Renal cortex interstitium (tissue), 11 donors: ENCODE data around the gene MPRIP. TPM values are rescaled to one million over a fixed set of nuclear protein-coding genes. Genes with fewer than 3 reads are reported as not detected.
"Not testable (repeated sequence)": the region's sequence is repeated elsewhere in the genome, so short reads cannot be mapped to it uniquely, and the experiment has no call there.

Experiments used
- DNase-seq, 11 donors: peaks; one replicate each; pipeline ENCODE4 v3.0.0-alpha.2; 2013; ENCODE audit warnings: low read depth in 9 of 11, low spot score in 4 of 11; ENCODE audit errors: extremely low read depth in 1 of 11
- polyA plus RNA-seq, 3 donors: library from polyadenylated mRNA; unstranded; fragments of 120-200 nt; gene quantifications; one replicate each; pipeline ENCODE4 v1.2.1, GENCODE V29; 2013; ENCODE audit not compliant: insufficient read length in 3 of 3

MPRIP gene
- polyA plus RNA-seq, 3 donors, result 150 to 177 (median 174) TPM

DNA sequence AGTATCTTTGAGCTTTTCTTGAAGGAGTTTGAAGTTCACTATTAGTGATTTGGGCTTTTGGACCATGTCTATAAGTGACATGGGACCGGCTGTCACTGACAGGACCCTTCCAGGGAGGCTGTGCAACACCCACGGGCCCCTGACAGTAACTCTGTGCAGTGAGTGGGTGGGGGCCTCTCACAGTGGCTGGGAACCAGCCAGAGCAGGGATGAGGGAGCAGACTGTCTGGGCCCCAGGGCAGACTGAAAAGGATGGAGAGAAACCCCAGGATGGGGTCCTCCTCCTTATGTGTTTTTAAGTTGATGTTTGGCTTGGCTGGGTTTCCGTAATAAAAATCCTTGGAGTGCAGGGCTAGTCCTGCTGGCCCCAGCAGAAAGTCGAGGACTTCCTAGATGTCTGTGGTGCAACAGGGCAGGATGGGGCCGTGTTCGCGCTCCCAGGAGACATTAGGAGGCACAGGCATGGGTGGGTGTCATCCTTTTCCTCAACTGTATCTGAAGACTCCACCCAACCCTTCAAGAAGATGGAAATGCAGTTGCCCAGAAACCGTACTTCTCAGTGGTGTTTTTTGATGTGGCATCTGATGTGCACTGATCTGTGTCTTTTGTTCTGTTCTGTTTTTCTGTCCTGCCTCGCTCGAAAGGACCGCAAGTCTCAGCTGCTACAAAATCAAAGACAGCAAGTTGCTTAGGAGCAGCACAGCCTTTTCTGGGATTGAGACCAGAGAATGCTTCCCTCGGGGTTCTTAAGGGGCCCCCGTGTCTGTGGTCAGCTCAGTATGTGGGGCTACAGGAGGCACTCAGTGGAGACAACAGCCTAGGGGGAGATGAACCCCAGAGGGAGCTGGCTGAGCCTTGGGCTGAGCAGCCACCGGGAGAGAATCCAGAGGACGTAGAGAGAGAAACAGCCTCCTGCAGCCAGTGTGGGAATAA lies 139.7 kb downstream of the MPRIP start:
- DNase-seq, result no peak

DNA sequence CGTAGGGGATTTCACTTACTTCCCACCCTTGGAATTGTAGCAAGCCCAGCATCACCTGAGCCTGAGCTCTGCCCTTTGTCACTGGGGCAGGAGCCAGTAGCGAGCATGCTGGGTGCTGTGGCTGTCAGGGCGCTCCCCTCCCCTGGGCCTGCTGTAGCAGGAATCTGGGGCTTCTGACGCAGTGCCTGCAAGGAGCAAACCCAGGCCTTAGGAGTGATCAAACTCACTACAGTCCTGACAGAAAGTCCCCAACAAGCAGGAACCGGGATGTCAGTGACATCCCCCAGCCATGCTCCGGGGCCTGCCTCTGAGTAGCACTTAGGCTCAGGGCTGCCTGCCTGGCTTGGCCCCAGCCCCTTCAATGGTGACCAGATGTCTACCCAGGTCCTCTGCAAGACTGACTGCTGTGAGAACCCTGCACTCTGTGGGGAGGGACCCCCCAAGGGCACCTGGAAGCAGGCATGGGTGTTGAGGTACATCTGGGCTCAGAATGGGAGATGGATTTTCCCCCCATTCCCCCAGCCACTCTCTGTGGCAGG lies 140.4 kb downstream of the MPRIP start:
- no peak for DNase-seq

DNA sequence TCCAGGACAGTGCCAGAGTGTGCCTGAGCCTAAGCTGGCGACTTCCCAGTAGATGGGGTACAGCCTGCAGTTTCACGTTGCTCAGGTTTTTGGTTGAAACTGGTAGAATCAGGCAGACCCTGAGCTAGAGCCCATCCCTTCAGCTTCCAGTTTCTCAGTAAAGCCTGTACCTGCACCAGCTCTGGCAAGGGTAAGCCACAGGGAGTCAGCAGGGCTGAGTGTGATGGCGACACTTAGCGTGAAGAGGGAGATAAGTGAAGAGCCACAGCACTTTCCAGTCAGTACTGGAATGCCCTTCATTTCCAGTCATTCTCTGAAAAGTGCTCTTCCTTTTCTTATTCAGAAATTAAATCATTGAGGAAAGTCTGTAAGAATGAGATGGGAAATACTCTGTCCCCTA lies 141.5 kb downstream of the MPRIP start:
- no peak for DNase-seq

DNA sequence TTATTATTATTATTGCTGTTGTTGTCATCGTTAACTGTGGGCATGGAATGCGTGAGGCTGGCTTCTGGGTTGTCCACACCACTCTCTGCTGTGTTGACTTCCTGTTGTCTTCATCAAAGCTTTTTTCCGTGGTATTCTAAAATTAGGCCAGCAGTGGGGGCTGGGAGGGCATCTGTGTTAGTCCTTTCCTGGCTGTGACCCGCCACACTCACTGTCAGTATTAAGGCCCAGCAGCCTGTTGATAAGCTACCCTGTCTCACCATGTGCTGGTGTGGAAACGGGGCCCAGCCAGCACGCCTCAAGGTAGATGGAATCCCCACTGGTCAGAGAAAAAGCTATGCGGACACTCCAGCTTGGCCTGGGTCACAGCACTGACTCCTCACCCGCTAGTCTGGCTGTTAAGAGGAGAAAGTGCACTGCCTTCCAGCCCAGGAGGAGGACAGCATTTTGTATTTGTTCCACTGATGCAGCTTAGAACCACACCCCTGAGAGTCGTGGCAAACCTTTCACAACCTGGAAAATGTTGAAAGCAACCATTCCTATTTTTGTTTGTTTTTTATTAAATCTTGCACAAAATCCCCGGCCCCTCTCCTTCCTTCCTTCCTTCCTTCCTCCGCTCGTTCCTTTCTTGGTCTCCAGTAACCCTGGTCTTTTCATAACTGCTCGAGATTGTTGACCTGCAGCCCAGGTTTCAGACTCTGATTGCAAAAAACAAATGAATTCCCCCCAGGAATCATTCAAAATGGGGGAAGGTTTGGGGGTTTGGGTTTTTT lies 142.9 kb downstream of the MPRIP start:
- not testable (repeated sequence) for DNase-seq

DNA sequence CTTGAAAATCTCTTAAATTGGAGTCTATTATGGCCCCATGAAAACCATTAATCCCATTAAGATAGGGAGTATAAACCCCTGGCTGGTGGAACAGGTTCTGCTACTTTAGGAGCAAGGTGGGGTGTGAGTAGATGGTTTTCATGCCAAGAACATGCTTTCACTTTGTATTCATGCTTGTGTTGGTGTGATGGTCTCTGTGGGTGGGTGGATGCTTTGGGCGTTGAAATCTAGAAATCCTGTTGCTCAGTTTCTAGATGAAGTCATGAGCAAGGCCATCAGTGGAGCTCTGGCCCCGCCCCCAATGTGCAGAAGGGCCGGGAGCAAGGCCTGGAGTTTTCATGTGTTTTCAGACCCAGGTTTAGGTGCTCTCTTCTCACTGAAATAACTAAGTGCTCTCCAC lies 143.8 kb downstream of the MPRIP start:
- DNase-seq, result peak in 1 of 11 donors; percentile 32

DNA sequence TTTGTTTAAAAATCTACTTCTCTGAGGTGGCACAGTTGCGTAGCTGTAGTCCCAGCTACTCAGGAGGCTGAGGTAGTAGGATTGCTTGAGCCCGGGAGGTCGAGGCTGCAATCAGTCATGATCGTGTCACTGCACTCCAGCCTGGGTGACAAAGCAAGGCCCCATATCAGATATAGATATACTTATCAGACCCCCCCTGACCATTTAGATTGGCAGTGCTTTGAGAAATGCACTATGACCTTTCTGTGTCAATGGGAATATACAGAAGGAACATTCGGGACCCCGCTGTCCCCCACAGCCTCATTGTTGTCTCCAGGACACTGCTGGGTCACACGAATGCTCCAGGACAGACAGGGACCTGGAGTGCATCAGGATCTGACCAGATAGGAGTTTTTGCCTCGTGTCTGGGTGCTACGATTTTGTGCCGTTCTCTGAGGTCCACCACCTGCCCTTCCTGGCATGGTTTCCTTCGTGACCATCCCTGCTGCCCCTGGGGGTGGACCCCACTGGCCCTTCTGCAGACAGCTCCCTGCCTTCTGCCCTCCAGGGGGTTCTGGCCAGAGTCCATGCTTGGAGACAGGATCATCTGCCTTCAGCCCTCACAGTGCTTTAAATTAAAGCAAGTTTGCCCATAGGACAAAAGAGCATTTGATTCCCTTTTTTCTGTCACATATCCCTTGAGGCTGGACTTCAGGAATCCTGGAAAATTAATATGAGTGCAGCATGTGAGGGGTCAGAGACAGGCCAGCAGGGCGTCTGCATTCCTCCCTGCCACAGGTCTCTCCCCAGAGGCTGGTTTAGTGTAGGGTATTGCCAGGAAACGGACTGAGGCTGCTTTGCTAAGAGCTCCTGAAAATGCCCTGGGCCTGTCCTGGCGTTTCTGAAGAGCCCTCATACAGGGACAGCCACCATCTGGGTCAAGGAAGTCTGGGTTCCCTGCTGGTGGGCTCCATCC lies 144.6 kb downstream of the MPRIP start:
- DNase-seq, result no peak

DNA sequence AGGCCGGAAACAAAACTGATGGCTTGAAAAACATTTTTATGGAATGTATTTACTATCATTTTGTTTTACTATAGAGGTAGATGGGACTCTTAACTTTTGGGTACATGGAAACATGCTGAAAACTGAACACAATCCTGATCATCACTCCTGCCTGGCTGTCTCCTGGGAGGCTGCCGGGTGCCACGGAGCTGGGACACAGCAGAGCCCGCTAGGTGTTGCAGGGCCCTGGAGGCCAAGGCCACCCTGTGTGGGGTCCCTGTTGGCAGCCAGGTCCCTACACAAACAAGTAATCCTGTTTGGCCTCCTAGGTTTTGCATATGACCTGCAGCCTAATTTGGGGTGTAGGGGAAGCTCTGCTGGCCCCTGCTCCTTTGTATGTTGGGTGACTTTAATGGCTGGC lies 146.3 kb downstream of the MPRIP start:
- no peak for DNase-seq

DNA sequence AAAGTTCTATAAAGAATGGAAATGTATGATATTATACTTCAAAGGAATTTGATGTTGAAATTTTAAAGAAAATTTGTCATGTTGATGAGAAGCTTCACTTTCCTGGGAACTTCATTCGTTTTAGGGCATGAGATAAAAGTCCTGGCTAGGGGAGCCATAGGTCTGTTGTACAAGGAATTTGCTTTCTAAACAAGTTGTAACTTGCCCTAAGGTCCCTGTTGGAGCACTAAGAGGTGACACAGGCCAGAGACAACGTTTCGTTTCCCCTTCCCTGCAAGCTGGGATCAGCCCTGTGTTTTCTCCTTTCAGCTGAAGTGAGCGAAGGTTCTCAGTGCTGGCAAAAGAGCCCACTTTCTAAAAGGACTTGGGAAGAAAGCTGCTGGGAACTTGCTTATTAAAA lies 147.3 kb downstream of the MPRIP start:
- DNase-seq, result no peak

DNA sequence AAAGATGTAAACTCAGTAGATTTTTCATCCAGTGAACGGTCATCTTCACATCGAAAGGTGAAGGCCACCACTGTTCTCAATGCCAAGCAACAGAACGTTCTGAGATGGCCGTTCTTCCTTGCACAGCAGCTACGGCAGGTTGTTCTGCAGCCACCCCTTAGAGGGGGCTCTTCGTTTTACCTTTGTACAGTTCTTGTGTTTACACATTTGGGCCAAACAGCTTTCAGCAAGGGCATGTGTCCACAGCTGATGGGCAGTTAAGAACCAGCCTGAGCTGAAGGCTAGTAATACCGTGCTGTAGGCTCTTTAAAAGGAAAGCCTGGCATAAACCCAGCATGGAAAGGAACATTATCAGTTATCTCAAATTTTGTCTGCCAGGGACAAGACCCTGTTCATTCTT lies 147.9 kb downstream of the MPRIP start:
- DNase-seq, result no peak

DNA sequence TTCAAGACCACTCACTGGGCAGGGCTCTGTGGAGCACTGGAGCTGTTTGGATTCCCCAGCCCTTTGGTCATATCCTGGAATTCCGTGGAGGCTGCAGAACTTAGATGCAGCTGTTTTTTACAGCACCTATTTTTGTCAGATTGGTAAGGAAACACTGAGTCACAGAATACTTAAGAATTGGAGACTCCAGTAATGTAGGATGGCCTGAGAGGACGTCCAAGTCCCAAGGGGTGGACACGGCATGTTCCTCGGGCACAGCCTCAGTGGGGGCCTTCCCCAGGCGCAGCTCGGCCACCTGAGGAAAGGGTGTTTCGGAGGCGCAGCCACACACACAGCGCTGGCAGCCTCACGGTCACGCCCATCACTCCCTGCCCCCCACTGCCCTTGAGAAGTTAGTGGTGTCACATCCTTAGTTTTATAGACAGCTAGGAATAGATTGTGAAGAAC lies 149.1 kb downstream of the MPRIP start:
- DNase-seq, result no peak

DNA sequence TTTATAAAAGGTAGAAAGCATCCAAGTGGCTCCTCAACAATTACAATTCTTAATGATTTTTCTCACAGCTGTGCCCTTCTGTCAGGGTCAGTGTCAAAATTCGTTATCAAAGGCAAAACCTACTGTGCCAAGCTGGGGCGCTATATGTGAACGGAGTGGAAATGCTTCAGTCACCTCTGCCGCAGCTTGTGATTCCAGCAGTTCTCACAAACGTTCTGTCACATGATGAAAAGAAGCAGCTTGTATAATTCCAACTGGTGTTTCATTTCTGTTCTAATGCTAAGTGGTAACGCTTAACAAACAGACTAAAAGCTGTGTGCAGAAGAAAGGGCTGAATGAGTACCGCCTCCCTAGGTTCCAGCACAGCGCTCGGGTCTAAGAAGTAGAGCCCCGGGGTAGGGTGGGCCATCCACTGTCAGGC lies 149.7 kb downstream of the MPRIP start:
- peak in 1 of 11 donors; percentile 31 for DNase-seq

DNA sequence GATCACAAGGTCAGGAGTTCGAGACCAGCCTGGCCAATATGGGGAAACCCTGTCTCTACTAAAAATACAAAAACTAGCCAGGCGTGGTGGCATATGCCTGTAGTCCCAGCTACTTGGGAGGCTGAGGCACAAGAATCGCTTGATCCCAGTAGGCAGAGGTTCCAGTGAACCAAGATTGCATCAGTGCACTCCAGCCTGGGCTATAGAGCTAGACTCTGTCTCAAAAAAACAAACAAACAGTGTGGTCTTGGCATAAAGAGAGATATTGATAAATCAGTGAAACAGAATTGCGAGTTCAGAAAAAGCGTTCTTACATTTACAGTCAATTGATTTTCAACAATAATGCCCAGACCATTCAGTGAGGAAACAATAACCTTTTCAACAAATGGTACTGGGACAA lies 153.2 kb downstream of the MPRIP start:
- not testable (repeated sequence) for DNase-seq

DNA sequence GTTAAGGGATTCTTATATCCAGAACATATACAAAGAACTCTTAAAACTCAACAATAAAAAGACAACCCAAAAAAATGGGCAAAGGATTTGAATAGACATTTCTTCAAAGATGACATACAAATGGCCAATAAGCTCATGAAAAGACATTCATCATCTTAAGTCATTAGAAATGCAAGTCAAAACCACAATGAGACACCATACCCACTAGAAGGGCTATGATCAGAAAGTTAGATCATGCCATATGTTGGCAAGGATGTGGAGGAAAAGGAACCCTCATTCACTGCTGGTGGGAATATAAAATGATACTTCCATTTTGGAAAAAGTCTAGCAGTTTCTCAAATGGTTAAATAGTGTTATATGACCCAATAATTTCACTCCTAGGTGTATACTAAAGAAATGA lies 154.5 kb downstream of the MPRIP start:
- no peak for DNase-seq

DNA sequence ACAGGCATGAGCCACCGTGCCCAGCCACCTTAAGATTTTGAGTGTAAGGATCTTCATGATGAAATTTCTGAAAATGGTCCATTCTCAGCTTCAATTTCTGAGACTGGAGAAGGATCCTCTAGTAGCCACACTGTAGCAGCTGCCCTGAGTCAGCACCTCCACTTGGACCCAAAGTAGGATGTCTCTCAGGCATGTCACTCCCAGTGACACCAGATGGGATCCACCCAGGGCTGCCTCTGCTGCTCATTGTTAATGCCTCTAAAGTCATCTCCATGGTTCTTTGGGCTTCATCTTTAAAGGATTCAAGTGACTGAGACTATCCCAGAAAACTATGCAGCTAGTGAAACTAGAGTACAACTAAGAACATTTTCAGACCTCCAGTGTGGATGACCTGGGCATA lies 156.0 kb downstream of the MPRIP start:
- no peak for DNase-seq

DNA sequence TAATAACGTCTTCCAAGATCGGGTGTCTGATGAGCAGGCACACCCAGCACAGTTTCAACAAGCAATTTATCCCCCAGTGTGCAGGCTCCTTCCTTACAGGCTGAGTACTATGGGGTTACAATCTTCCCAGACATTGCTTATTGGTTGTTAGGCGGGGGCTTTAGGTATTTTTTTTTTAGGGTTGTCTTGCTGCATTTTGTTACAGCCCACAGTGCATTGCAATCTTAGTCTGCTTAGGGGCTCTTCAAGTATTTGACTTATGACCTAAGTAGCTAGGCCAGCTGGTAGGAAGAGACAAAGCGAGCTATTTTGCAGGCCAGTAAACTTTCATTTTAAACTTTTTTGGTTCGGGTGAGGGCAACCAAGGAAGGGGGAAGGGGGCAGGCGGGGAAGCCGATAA lies 158.1 kb downstream of the MPRIP start:
- DNase-seq, result no peak

DNA sequence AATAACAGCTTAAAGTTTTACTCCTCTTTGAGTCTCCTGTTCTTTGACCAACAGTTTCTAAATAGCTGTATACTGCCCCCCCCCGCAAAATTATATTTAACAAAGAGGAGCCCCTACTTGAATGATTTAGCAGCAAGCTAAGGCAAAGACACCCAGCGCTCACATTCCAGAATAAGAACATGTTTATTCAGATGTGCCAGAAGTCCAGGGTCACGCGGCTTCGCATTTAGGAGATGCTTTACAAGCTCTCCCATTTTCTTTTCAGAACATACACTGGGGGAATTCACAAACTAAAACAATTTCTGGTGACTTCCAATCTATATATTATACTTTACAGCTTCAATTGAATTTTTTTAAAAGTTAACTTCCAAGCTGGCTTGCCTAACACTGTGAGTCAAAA lies 158.6 kb downstream of the MPRIP start:
- DNase-seq, result peak in 2 of 11 donors; percentile 21 to 32

DNA sequence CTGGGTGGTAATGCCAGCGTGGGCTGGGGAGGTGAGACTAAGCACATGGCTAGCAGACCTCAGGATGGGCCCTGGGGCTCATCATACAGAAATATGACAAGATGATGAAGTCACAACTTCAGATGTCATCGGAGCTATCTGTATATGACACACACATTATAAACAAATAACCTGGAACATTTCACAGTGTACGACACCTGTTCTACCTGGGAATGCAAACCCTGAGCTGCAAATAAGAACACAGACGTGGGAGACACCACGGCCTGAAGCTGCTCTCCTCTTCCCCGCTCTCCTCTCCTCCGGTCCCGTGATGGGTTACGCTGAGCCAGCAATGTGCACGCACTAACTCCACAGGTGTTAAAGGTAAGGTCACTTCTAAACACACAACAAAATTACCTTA lies 159.0 kb downstream of the MPRIP start:
- DNase-seq, result no peak

DNA sequence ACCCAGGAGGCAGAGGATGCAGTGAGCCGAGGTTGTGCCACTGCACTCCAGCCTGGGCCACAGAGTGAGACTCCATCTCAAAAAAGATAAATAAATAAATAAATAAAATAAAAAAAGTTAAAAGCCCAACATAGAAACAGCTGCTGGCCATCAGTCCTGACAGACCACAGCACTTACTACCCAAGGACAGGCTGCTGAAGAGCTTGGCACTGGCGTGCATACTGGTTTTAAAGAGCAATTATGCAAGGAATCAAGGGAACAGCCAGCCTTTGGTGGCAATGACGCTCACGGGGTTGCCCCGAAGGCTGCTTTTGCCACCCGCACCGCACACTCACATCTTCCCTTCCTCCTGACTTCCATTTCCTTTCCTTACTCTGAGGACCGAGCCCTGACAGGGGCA lies 159.7 kb downstream of the MPRIP start:
- no peak for DNase-seq

DNA sequence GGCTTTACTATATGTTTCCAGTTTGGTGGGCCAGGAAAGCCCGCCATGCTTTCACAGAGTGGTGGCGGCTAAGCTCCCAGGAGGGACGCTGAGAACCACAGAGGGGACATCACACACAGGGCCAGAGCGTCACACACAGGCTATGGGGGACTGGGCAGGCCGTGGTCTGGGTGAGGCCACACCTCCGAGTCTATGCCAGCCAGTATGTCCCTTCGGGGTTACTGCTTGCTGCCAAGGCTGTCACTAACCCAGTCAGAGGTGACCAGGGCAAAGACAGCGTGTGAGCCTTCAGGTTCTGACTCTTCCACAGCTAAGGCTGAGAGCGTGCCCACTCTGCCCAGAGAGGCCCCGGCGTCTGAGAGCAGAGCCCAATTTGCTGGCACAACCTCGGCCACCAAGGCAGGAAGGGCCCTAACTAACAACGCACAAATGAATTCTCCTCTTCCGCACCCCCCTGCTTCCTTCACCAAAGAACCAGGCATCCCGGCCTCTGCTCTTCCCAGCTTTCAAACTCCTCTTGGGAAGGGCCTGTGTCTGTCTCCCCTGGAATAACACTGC lies 161.0 kb downstream of the MPRIP start:
- no peak for DNase-seq
